HEK293 (cell line): ENCODE data around the gene IFIT2.

ENCODE experiments used
- CTCF ChIA-PET: fragments of 350-600 bp; formaldehyde crosslinking; extraction: SDS; loops from one replicate; lab custom pipeline; 2021; ENCODE audit warnings: antibody characterized with exemption; lab: Yijun Ruan, JAX
- POLR2A ChIA-PET: fragments of 300-600 bp; formaldehyde crosslinking; extraction: SDS; loops from one replicate; lab custom pipeline; 2020; ENCODE audit warnings: antibody characterized with exemption, inconsistent platforms; lab: Yijun Ruan, JAX
- H3K27ac ChIP-seq: fragments of 200-500 bp; sonication (Bioruptor generic); 2 replicates; pipeline ENCODE4 v1.5.1; 2014; ENCODE audit warnings: low read depth, low read length, control low read depth, inconsistent platforms; ENCODE audit errors: extremely low read depth
- H3K36me3 ChIP-seq, 2 experiments: fragments of 200-500 bp in 1 of 2; sonication (Bioruptor generic) in 1 of 2; 1 replicate in 1 of 2; 2 replicates in 1 of 2; pipeline ENCODE4 v1.5.1; 2014 to 2017; ENCODE audit warnings: inconsistent platforms in 2 of 2, low read length in 2 of 2; ENCODE audit not compliant: control insufficient read depth in 2 of 2, insufficient read depth in 1 of 2
- H3K4me1 ChIP-seq: fragments of 200-500 bp; sonication (Bioruptor generic); 2 replicates; pipeline ENCODE4 v1.5.1; 2014; ENCODE audit warnings: mild to moderate bottlenecking, low read length, inconsistent platforms; ENCODE audit not compliant: control insufficient read depth, insufficient read depth
- H3K4me3 ChIP-seq: 2 replicates; pipeline ENCODE4 v1.5.1; 2011; ENCODE audit warnings: low read depth, mild to moderate bottlenecking, control low read depth, low read length, moderate library complexity
- H3K9me3 ChIP-seq: fragments of 200-500 bp; sonication (Bioruptor generic); 2 replicates; pipeline ENCODE4 v1.5.1; 2014; ENCODE audit warnings: low read depth, low read length, inconsistent platforms; ENCODE audit not compliant: control insufficient read depth, insufficient read depth
- ELK4 ChIP-seq: IDR thresholded peaks from 2 replicates; pipeline ENCODE4 v1.6.1; 2011; ENCODE audit warnings: mild to moderate bottlenecking, low read depth, low read length, borderline replicate concordance
- IKZF3 ChIP-seq: fragments of 450-650 bp; IDR thresholded peaks from 2 replicates; pipeline ENCODE4 v1.5.0; 2018; ENCODE audit warnings: missing biosample characterization, mild to moderate bottlenecking, missing genetic modification characterization, moderate library complexity
- INSM2 ChIP-seq: fragments of 450-650 bp; formaldehyde crosslinking; IDR thresholded peaks from 2 replicates; pipeline ENCODE4 v1.5.1; 2016; ENCODE audit warnings: missing biosample characterization, missing genetic modification characterization
- PRDM1 ChIP-seq: fragments of 450-650 bp; formaldehyde crosslinking; IDR thresholded peaks from 2 replicates; pipeline ENCODE4; 2016; ENCODE audit warnings: missing biosample characterization, missing genetic modification characterization
- PRDM4 ChIP-seq: fragments of 450-650 bp; formaldehyde crosslinking; IDR thresholded peaks from 2 replicates; pipeline ENCODE4 v1.5.1; 2017; ENCODE audit warnings: missing biosample characterization, missing genetic modification characterization
- PRDM6 ChIP-seq: fragments of 450-650 bp; formaldehyde crosslinking; IDR thresholded peaks from 2 replicates; pipeline ENCODE4 v1.5.1; 2017; ENCODE audit warnings: missing biosample characterization, missing genetic modification characterization
- TRIM28 ChIP-seq: IDR thresholded peaks from 2 replicates; pipeline ENCODE4 v1.6.1; 2011; ENCODE audit warnings: low read length, control low read depth, borderline replicate concordance
- ZBTB7A ChIP-seq: fragments of 450-650 bp; formaldehyde crosslinking; IDR thresholded peaks from 2 replicates; pipeline ENCODE4 v1.5.1; 2016; ENCODE audit warnings: low read depth, missing biosample characterization, missing genetic modification characterization
- ZNF112 ChIP-seq: fragments of 450-650 bp; formaldehyde crosslinking; IDR thresholded peaks from 2 replicates; pipeline ENCODE4 v1.5.0; 2017; ENCODE audit warnings: missing biosample characterization, missing genetic modification characterization
- ZNF148 ChIP-seq: fragments of 450-650 bp; formaldehyde crosslinking; IDR thresholded peaks from 2 replicates; pipeline ENCODE4 v1.5.0; 2017; ENCODE audit warnings: missing biosample characterization, missing genetic modification characterization, borderline replicate concordance
- ZNF23 ChIP-seq: fragments of 450-650 bp; formaldehyde crosslinking; IDR thresholded peaks from 2 replicates; pipeline ENCODE4 v1.5.1; 2016; ENCODE audit warnings: missing biosample characterization, missing genetic modification characterization, borderline replicate concordance
- ZNF302 ChIP-seq: fragments of 450-650 bp; formaldehyde crosslinking; IDR thresholded peaks from 2 replicates; pipeline ENCODE4 v1.5.1; 2016; ENCODE audit warnings: missing biosample characterization, missing genetic modification characterization, low read depth
- ZNF549 ChIP-seq: fragments of 450-650 bp; IDR thresholded peaks from 2 replicates; pipeline ENCODE4 v1.5.1; 2018; ENCODE audit warnings: missing biosample characterization, missing genetic modification characterization, mild to moderate bottlenecking, inconsistent platforms, moderate library complexity
- ZNF624 ChIP-seq: fragments of 450-650 bp; formaldehyde crosslinking; IDR thresholded peaks from 2 replicates; pipeline ENCODE4 v1.5.1; 2017; ENCODE audit warnings: missing biosample characterization, missing genetic modification characterization
- ZNF626 ChIP-seq: fragments of 450-650 bp; sonication (Bioruptor Pico); formaldehyde crosslinking; IDR thresholded peaks from 2 replicates; pipeline ENCODE4 v1.5.1; 2018; ENCODE audit warnings: missing biosample characterization, missing genetic modification characterization, inconsistent platforms
- ZNF670 ChIP-seq: fragments of 450-650 bp; formaldehyde crosslinking; IDR thresholded peaks from 2 replicates; pipeline ENCODE4 v1.5.1; 2016; ENCODE audit warnings: missing biosample characterization, missing genetic modification characterization, low read depth
- ZNF677 ChIP-seq: fragments of 450-650 bp; IDR thresholded peaks from 2 replicates; pipeline ENCODE4 v1.5.0; 2018; ENCODE audit warnings: missing biosample characterization, mild to moderate bottlenecking, missing genetic modification characterization, moderate library complexity
- ZSCAN16 ChIP-seq: fragments of 450-650 bp; formaldehyde crosslinking; IDR thresholded peaks from 2 replicates; pipeline ENCODE4 v1.5.1; 2016; ENCODE audit warnings: missing biosample characterization, missing genetic modification characterization
- ZSCAN23 ChIP-seq: fragments of 450-650 bp; formaldehyde crosslinking; IDR thresholded peaks from 2 replicates; pipeline ENCODE4 v1.5.1; 2016; ENCODE audit warnings: missing biosample characterization, missing genetic modification characterization

The IFIT2 gene

GRCh38 chr10:89283025-89283935, 18.6 kb upstream of the IFIT2 start:
- Histone ChIP-seq H3K4me3 (no peak overlapping the region), H3K4me1 (peaks cover 2% of the 10 kb centered on the region), H3K9me3 (no peaks in the 10 kb centered on the region), H3K36me3 (no peaks in the 10 kb centered on the region), H3K27ac (no peak overlapping the region)
- CTCF ChIA-PET, result interaction anchor here (0.6 kb wide), 1 partner anchor 496 kb away, joined by 3 read pairs; no protein-coding TSS in a partner anchor
- POLR2A ChIA-PET, result no interaction called here
- no peak for TF ChIP-seq ZNF112 (tag by site-specific recombination)
- TF ChIP-seq PRDM6 (tag by site-specific recombination), result no peak
- no peak for TF ChIP-seq ZBTB7A
- no peak for TF ChIP-seq ZNF677
- no peak for TF ChIP-seq ZNF148
- no peak for TF ChIP-seq ZNF302
- no peak for TF ChIP-seq ZNF626 (tag by site-specific recombination)
- TF ChIP-seq ZNF23 (tag by site-specific recombination), result no peak
- TF ChIP-seq ZNF549 (tag by site-specific recombination), result no peak
- no peak for TF ChIP-seq PRDM4 (tag by site-specific recombination)
- TF ChIP-seq IKZF3 (tag by site-specific recombination), result no peak
- TF ChIP-seq TRIM28, result no peak
- no peak for TF ChIP-seq ZNF624 (tag by site-specific recombination)
- TF ChIP-seq ZSCAN23 (tag by site-specific recombination), result no peak
- TF ChIP-seq ELK4, result no peak
- TF ChIP-seq ZSCAN16 (tag by site-specific recombination), result no peak
- TF ChIP-seq PRDM1 (tag by site-specific recombination), result no peak
- TF ChIP-seq ZNF670, result no peak
- no peak for TF ChIP-seq INSM2
